Tibial nerve (tissue), 3 donors: ENCODE results near the gene ARMC3.

ENCODE experiments used
- POLR2A ChIP-seq, 2 donors: fragments of 450-650 bp; IDR thresholded peaks; one replicate each; pipeline ENCODE4 v1.6.1; 2017; ENCODE audit warnings: antibody characterized with exemption in 2 of 2, mild to moderate bottlenecking in 2 of 2, moderate library complexity in 2 of 2
- TF ChIP-seq, protein P1 (sequence below), 5 experiments: fragments of 200-600 bp in 3 of 5; fragments of 450-650 bp in 2 of 5; sonication (generic) in 3 of 5; IDR thresholded peaks; one replicate each; pipeline ENCODE4 v1.5.1; 2016 to 2019; ENCODE audit warnings: antibody characterized with exemption in 5 of 5, mild to moderate bottlenecking in 3 of 5, moderate library complexity in 2 of 5

DNA sequence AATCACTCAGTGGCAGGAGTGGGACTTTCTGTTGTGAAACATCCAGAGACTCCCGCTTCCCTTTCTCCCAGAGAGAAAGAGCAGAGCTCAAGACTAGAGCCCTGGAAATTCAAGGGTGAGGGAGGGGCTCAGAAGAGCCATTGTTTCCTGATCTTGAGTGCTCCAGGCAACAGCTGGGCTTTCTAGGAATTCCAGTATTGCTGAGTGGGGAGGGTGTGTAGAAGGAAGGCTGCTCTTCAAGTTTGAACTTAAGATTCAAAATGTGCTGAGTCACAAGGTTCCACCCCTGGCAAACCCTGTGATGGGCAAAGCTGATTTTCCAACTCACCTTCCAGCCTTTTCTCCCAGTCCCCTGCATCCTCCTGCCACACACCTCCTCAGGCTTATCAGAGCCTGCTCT is 125.2 kb downstream of the ARMC3 start:
- TF ChIP-seq, protein P1, sequence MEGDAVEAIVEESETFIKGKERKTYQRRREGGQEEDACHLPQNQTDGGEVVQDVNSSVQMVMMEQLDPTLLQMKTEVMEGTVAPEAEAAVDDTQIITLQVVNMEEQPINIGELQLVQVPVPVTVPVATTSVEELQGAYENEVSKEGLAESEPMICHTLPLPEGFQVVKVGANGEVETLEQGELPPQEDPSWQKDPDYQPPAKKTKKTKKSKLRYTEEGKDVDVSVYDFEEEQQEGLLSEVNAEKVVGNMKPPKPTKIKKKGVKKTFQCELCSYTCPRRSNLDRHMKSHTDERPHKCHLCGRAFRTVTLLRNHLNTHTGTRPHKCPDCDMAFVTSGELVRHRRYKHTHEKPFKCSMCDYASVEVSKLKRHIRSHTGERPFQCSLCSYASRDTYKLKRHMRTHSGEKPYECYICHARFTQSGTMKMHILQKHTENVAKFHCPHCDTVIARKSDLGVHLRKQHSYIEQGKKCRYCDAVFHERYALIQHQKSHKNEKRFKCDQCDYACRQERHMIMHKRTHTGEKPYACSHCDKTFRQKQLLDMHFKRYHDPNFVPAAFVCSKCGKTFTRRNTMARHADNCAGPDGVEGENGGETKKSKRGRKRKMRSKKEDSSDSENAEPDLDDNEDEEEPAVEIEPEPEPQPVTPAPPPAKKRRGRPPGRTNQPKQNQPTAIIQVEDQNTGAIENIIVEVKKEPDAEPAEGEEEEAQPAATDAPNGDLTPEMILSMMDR (IDR thresholded peaks at IDR 0.05), result no peak
- TF ChIP-seq POLR2A (IDR thresholded peaks at IDR 0.05), result no peak
